B cell (primary cell): ENCODE results near the gene ZC2HC1B.

ENCODE experiments used
- EZH2 ChIP-seq: IDR thresholded peaks from 2 replicates; pipeline ENCODE4 v1.6.1; 2012; ENCODE audit warnings: borderline replicate concordance, low read depth, mild to moderate bottlenecking, moderate library complexity, low read length; ENCODE audit not compliant: insufficient read depth, poor library complexity, severe bottlenecking
- TF ChIP-seq, protein P1 (sequence below): fragments of 200-600 bp; IDR thresholded peaks from one replicate; pipeline ENCODE4 v1.8.0; 2022; ENCODE audit warnings: antibody characterized with exemption, mild to moderate bottlenecking

DNA sequence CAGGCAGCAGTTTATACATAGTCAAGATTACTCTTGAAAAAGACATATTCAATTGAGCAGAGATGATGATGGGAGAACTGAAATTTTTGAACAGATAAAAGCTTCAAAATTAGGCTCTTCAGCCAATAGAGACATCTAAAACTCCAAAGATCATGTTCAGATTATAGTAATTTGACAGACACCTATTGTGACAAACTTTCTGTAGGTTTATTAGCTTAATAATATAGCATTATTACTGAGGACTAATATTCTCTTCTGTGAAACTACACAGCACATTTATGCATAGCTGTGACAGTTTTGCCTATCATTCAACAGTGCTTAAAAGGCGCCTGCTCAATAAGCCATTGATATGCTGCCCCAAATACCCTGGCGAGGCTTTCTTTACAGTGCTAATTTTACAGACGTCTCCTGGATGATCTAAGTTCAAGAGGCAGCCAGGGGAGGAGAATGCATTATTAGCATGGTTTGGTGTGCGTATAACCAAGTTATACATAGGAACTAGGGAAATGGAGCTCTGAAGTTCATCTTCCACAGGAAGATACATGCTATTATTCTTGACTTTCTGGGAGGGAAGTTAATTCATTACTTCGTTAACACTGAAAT is 122.3 kb downstream of the ZC2HC1B start:
- TF ChIP-seq, protein P1, sequence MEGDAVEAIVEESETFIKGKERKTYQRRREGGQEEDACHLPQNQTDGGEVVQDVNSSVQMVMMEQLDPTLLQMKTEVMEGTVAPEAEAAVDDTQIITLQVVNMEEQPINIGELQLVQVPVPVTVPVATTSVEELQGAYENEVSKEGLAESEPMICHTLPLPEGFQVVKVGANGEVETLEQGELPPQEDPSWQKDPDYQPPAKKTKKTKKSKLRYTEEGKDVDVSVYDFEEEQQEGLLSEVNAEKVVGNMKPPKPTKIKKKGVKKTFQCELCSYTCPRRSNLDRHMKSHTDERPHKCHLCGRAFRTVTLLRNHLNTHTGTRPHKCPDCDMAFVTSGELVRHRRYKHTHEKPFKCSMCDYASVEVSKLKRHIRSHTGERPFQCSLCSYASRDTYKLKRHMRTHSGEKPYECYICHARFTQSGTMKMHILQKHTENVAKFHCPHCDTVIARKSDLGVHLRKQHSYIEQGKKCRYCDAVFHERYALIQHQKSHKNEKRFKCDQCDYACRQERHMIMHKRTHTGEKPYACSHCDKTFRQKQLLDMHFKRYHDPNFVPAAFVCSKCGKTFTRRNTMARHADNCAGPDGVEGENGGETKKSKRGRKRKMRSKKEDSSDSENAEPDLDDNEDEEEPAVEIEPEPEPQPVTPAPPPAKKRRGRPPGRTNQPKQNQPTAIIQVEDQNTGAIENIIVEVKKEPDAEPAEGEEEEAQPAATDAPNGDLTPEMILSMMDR = no peak
- TF ChIP-seq EZH2 = no peak
